DOHH2 (cell line): ENCODE measurements around the gene GRK4.

Experiments
- EZH2phosphoT487 ChIP-seq: fragments of 200-600 bp; sonication (generic); IDR thresholded peaks from 2 replicates; pipeline ENCODE4 v1.6.1; 2017; ENCODE audit warnings: borderline replicate concordance, mild to moderate bottlenecking, antibody characterized with exemption, low read length, moderate library complexity, mixed read lengths
- TF ChIP-seq, protein P1 (sequence below): fragments of 200-600 bp; sonication (generic); IDR thresholded peaks from one replicate; pipeline ENCODE4 v1.5.1; 2014; ENCODE audit warnings: antibody characterized with exemption, mild to moderate bottlenecking, low read depth, low read length; ENCODE audit not compliant: poor library complexity, severe bottlenecking

DNA sequence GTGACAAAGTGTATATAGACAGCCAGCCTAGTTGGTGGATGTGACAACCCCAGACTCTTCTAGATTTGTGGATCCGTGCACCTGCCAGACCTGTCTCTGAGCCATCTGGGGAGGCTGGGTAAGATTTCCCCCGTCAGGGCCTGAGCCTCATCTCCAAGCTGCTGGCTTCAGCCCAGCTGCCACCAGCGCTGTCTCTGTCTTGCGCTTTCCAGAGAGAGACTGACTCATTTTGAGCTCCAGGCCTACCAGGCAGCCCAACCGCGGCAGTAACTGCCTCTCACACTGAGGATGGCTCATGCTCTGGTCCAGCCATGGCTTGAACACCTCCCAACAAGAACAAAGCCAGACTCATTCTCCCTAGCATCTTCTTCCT, 26.6 kb upstream of the GRK4 start:
- TF ChIP-seq, protein P1, sequence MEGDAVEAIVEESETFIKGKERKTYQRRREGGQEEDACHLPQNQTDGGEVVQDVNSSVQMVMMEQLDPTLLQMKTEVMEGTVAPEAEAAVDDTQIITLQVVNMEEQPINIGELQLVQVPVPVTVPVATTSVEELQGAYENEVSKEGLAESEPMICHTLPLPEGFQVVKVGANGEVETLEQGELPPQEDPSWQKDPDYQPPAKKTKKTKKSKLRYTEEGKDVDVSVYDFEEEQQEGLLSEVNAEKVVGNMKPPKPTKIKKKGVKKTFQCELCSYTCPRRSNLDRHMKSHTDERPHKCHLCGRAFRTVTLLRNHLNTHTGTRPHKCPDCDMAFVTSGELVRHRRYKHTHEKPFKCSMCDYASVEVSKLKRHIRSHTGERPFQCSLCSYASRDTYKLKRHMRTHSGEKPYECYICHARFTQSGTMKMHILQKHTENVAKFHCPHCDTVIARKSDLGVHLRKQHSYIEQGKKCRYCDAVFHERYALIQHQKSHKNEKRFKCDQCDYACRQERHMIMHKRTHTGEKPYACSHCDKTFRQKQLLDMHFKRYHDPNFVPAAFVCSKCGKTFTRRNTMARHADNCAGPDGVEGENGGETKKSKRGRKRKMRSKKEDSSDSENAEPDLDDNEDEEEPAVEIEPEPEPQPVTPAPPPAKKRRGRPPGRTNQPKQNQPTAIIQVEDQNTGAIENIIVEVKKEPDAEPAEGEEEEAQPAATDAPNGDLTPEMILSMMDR, result no peak
- no peak for TF ChIP-seq EZH2phosphoT487
